Keratinocyte (primary cell): ENCODE measurements around the gene ACTL10. TPM values are rescaled to one million over a fixed set of nuclear protein-coding genes. Genes with fewer than 3 reads are reported as not detected.

Experiments
- DNase-seq: peaks from one replicate; pipeline ENCODE4 v3.0.0-alpha.2; 2011; ENCODE audit warnings: low read depth, missing footprints, low spot score
- FAIRE-seq: peaks from 2 replicates; lab custom pipeline; 2011; peaks lifted over from hg19 to GRCh38; lab: Jason Lieb, UNC
- H2AFZ ChIP-seq: 2 replicates; pipeline ENCODE4 v1.6.0; 2012; ENCODE audit warnings: low read length, control low read depth, inconsistent platforms; ENCODE audit not compliant: control insufficient read depth
- H3K27ac ChIP-seq: 2 replicates; pipeline ENCODE4 v1.5.1; 2011; ENCODE audit warnings: low read length; ENCODE audit not compliant: control insufficient read depth, insufficient read depth
- H3K27me3 ChIP-seq: 3 replicates; pipeline ENCODE4 v1.6.0; 2011; ENCODE audit warnings: low read length; ENCODE audit not compliant: control insufficient read depth, insufficient read depth; ENCODE audit errors: extremely low read depth
- H3K36me3 ChIP-seq, 2 experiments: 2 replicates in 1 of 2; 3 replicates in 1 of 2; pipeline ENCODE4 v1.5.1; 2011; ENCODE audit warnings: low read length in 2 of 2, mild to moderate bottlenecking in 1 of 2; ENCODE audit not compliant: control insufficient read depth in 2 of 2, insufficient read depth in 2 of 2; ENCODE audit errors: extremely low read depth in 1 of 2
- H3K4me1 ChIP-seq: 3 replicates; pipeline ENCODE4 v1.5.1; 2011; ENCODE audit warnings: low read length; ENCODE audit not compliant: control insufficient read depth, insufficient read depth; ENCODE audit errors: extremely low read depth
- H3K4me2 ChIP-seq: 3 replicates; pipeline ENCODE4 v1.6.0; 2011; ENCODE audit warnings: low read depth, low read length; ENCODE audit not compliant: control insufficient read depth, insufficient read depth; ENCODE audit errors: extremely low read depth
- H3K4me3 ChIP-seq, 3 experiments: fragments of 200-600 bp in 1 of 3; sonication (generic) in 1 of 3; 2 replicates in 2 of 3; 3 replicates in 1 of 3; pipeline ENCODE4 v1.5.1; 2011 to 2016; ENCODE audit warnings: low read length in 3 of 3, mild to moderate bottlenecking in 3 of 3, control low read depth in 2 of 3, inconsistent platforms in 1 of 3, low read depth in 1 of 3, mixed read lengths in 1 of 3, mixed run types in 1 of 3, moderate library complexity in 1 of 3; ENCODE audit not compliant: control insufficient read depth in 2 of 3, insufficient read depth in 2 of 3; ENCODE audit errors: extremely low read depth in 1 of 3
- H3K79me2 ChIP-seq: 2 replicates; pipeline ENCODE4 v1.6.0; 2012; ENCODE audit warnings: low read length; ENCODE audit not compliant: control insufficient read depth, insufficient read depth
- H3K9ac ChIP-seq: 3 replicates; pipeline ENCODE4 v1.6.0; 2011; ENCODE audit warnings: low read length; ENCODE audit not compliant: control insufficient read depth, insufficient read depth; ENCODE audit errors: extremely low read depth
- H3K9me1 ChIP-seq: 3 replicates; pipeline ENCODE4 v1.6.0; 2011; ENCODE audit warnings: low read length; ENCODE audit not compliant: control insufficient read depth, insufficient read depth; ENCODE audit errors: extremely low read depth
- H3K9me3 ChIP-seq: 2 replicates; pipeline ENCODE4 v1.5.1; 2012; ENCODE audit warnings: low read depth, low read length; ENCODE audit not compliant: control insufficient read depth
- H4K20me1 ChIP-seq: 3 replicates; pipeline ENCODE4 v1.6.0; 2011; ENCODE audit warnings: low read length; ENCODE audit not compliant: control insufficient read depth, insufficient read depth; ENCODE audit errors: extremely low read depth
- EZH2 ChIP-seq: IDR thresholded peaks from one replicate; pipeline ENCODE4 v1.6.1; 2012; ENCODE audit warnings: inconsistent platforms, mild to moderate bottlenecking, low read length, moderate library complexity
- dilution Hi-C: fragments of 300-500 bp; cut with MboI; formaldehyde crosslinking; loops from one replicate; pipeline ENCODE4 v1.7.0; 2020; ENCODE audit warnings: low sequenced_read_pairs; ENCODE audit not compliant: extremely low pct_ligation_motif_present
- polyA plus RNA-seq, 5 experiments: library from polyadenylated mRNA; depleted of rRNA in 3 of 5; stranded (reverse) in 3 of 5; stranded (forward) in 1 of 5; unstranded in 1 of 5; fragments of >200 nt; gene quantifications; 1 replicate in 1 of 5; 2 replicates in 3 of 5; 3 replicates in 1 of 5; pipeline versions ENCODE4 v1.2.1 to v1.2.3, GENCODE V29; 2011 to 2012; ENCODE audit warnings: missing spikeins in 2 of 5, low read depth in 1 of 5, low replicate concordance in 1 of 5
- TF ChIP-seq, protein P1 (sequence below), 3 experiments: IDR thresholded peaks in 1 of 3; conservative IDR thresholded peaks in 1 of 3; optimal IDR thresholded peaks in 1 of 3; 2 replicates in 2 of 3; 3 replicates in 1 of 3; pipeline versions ENCODE3 to v1.5.1; 2011; ENCODE audit warnings: low read length in 3 of 3, mild to moderate bottlenecking in 3 of 3, moderate library complexity in 2 of 3, control low read depth in 1 of 3, inconsistent platforms in 1 of 3; ENCODE audit not compliant: insufficient read depth in 2 of 3; ENCODE audit errors: extremely low read depth in 1 of 3

ACTL10 gene
- polyA plus RNA-seq, 1 donor (not counting 4 experiments of a cell fraction or from before 2014, with no cell fraction given): 0.28 TPM

DNA sequence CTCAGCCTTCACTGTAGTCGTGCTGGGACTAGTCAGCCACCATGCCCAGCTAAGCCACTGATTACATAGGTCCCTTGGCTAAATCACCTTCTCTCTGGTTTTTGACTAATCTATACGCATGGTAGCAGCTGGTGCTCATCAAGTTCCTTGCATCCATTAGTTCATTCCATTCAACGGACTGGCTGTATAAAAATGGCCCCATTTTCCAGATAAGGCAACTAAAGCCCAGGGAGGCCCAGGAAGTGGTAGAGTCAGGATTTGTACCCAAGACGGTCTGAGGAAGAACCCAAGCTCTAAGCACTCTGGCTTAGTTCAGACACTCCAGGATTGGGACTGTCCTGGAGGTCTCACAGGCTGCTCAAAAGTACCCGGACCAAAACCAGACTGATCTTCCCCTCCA, 14.5 kb downstream of the ACTL10 start:
- H3K27me3 ChIP-seq: no peaks in the 10 kb centered on the region
- H3K9me3 ChIP-seq: no peaks in the 10 kb centered on the region
- peaks cover 11% of the 10 kb centered on the region for H3K4me1 ChIP-seq
- H3K4me3 ChIP-seq: no peak overlapping the region
- no peak overlapping the region for H3K27ac ChIP-seq
- FAIRE-seq (no peak), DNase-seq (no peak)
- no peak overlapping the region for H2AFZ ChIP-seq
- H3K36me3 ChIP-seq: no peaks in the 10 kb centered on the region
- H3K9me1 ChIP-seq: no peaks in the 10 kb centered on the region
- H3K4me2 ChIP-seq: no peak overlapping the region
- no peaks in the 10 kb centered on the region for H4K20me1 ChIP-seq
- no peak overlapping the region for H3K9ac ChIP-seq
- dilution Hi-C loops: no loop called here
- H3K79me2 ChIP-seq: peaks cover 12% of the 10 kb centered on the region
- no peak for TF ChIP-seq EZH2
- TF ChIP-seq, protein P1, sequence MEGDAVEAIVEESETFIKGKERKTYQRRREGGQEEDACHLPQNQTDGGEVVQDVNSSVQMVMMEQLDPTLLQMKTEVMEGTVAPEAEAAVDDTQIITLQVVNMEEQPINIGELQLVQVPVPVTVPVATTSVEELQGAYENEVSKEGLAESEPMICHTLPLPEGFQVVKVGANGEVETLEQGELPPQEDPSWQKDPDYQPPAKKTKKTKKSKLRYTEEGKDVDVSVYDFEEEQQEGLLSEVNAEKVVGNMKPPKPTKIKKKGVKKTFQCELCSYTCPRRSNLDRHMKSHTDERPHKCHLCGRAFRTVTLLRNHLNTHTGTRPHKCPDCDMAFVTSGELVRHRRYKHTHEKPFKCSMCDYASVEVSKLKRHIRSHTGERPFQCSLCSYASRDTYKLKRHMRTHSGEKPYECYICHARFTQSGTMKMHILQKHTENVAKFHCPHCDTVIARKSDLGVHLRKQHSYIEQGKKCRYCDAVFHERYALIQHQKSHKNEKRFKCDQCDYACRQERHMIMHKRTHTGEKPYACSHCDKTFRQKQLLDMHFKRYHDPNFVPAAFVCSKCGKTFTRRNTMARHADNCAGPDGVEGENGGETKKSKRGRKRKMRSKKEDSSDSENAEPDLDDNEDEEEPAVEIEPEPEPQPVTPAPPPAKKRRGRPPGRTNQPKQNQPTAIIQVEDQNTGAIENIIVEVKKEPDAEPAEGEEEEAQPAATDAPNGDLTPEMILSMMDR (optimal IDR thresholded peaks at IDR 0.05 in 1 of 3, IDR thresholded peaks at IDR 0.05 in 1 of 3, conservative IDR thresholded peaks at IDR 0.05 in 1 of 3; ENCODE audit: extremely low read depth in 1 of 3, insufficient read depth in 2 of 3, low read length in 3 of 3): no peak

DNA sequence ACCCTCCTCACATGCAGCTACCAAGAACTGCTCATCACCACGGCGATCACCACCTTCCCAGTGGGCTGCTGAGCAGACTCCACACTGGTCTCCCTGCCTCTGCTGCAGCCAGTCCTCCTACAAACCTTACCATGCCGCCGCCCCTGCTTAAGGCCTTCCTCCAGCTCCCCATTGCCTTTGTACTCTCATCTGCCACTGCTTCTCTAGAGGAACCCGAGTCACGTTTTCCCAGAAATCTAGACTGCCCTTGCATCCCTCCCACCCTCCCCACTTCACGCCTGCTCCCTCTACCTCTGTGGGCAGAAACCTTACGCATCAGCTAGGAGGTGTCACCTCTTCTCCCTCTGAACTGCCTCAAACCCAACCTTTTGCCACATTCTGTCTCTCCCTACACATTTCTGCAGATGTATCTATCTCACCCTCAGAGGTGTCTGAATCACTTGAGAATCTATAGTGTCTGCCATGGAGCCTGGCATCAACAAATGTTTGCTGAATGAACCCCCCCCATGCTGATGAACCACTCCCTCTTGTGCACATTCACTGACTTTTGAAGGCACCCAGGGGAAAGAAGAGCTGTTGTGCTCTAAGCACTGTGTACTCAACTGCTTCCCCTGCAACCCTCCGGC, 15.1 kb downstream of the ACTL10 start:
- H4K20me1 ChIP-seq: no peaks in the 10 kb centered on the region
- H2AFZ ChIP-seq: no peak overlapping the region
- H3K36me3 ChIP-seq: no peaks in the 10 kb centered on the region
- no peaks in the 10 kb centered on the region for H3K27me3 ChIP-seq
- H3K27ac ChIP-seq: no peak overlapping the region
- no peak overlapping the region for H3K4me3 ChIP-seq
- dilution Hi-C loops: no loop called here
- DNase-seq (no peak), FAIRE-seq (no peak)
- no peaks in the 10 kb centered on the region for H3K9me3 ChIP-seq
- H3K79me2 ChIP-seq: peaks cover 12% of the 10 kb centered on the region
- H3K9ac ChIP-seq: no peak overlapping the region
- H3K4me2 ChIP-seq: no peak overlapping the region
- H3K9me1 ChIP-seq: no peaks in the 10 kb centered on the region
- TF ChIP-seq EZH2: no peak
- TF ChIP-seq, protein P1 (optimal IDR thresholded peaks at IDR 0.05 in 1 of 3, IDR thresholded peaks at IDR 0.05 in 1 of 3, conservative IDR thresholded peaks at IDR 0.05 in 1 of 3; ENCODE audit: extremely low read depth in 1 of 3, insufficient read depth in 2 of 3, low read length in 3 of 3): no peak
- H3K4me1 ChIP-seq: peaks cover 13% of the 10 kb centered on the region
